ENCODE data around the gene MTMR2. TPM values are rescaled to one million over a fixed set of nuclear protein-coding genes. Genes with fewer than 3 reads are reported as not detected.

MTMR2 gene
- total RNA-seq, 1 donor from 2014 or later, result 15.0 TPM

GRCh38 chr11:95803973-95804372 lies 119.9 kb downstream of the MTMR2 start:
- Histone ChIP-seq H3K36me3 (ENCODE audit: control insufficient read depth, insufficient read depth, low read length) (peaks cover 2% of the 10 kb centered on the region), H3K4me3 (ENCODE audit: low read depth, low read length) (no peak overlapping the region), H3K27me3 (ENCODE audit: control insufficient read depth, insufficient read depth, low read length) (no peaks in the 10 kb centered on the region)
- no peak for FAIRE-seq
- TF ChIP-seq, protein P1, sequence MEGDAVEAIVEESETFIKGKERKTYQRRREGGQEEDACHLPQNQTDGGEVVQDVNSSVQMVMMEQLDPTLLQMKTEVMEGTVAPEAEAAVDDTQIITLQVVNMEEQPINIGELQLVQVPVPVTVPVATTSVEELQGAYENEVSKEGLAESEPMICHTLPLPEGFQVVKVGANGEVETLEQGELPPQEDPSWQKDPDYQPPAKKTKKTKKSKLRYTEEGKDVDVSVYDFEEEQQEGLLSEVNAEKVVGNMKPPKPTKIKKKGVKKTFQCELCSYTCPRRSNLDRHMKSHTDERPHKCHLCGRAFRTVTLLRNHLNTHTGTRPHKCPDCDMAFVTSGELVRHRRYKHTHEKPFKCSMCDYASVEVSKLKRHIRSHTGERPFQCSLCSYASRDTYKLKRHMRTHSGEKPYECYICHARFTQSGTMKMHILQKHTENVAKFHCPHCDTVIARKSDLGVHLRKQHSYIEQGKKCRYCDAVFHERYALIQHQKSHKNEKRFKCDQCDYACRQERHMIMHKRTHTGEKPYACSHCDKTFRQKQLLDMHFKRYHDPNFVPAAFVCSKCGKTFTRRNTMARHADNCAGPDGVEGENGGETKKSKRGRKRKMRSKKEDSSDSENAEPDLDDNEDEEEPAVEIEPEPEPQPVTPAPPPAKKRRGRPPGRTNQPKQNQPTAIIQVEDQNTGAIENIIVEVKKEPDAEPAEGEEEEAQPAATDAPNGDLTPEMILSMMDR (IDR thresholded peaks at IDR 0.05; ENCODE audit: insufficient read depth, low read length, severe bottlenecking), result no peak
- DNase-seq (ENCODE audit: low read depth), result no peak

GRCh38 chr11:95802806-95803205 lies 121.1 kb downstream of the MTMR2 start:
- FAIRE-seq, result no peak
- DNase-seq (ENCODE audit: low read depth), result no peak
- Histone ChIP-seq H3K36me3 (ENCODE audit: control insufficient read depth, insufficient read depth, low read length) (peaks cover 2% of the 10 kb centered on the region), H3K4me3 (ENCODE audit: low read depth, low read length) (no peak overlapping the region), H3K27me3 (ENCODE audit: control insufficient read depth, insufficient read depth, low read length) (no peaks in the 10 kb centered on the region)
- TF ChIP-seq, protein P1 (IDR thresholded peaks at IDR 0.05; ENCODE audit: insufficient read depth, low read length, severe bottlenecking), result no peak

- Histone ChIP-seq H3K4me3 (ENCODE audit: low read depth, low read length) (no peak overlapping the region), H3K27me3 (ENCODE audit: control insufficient read depth, insufficient read depth, low read length) (no peaks in the 10 kb centered on the region), H3K36me3 (ENCODE audit: control insufficient read depth, insufficient read depth, low read length) (peaks cover 2% of the 10 kb centered on the region)
- TF ChIP-seq, protein P1 (IDR thresholded peaks at IDR 0.05; ENCODE audit: insufficient read depth, low read length, severe bottlenecking), result no peak
- DNase-seq (ENCODE audit: low read depth), result no peak
- no peak for FAIRE-seq
These were observed 123.5 kb downstream of the MTMR2 start for GRCh38 chr11:95800438-95800837.

DNA sequence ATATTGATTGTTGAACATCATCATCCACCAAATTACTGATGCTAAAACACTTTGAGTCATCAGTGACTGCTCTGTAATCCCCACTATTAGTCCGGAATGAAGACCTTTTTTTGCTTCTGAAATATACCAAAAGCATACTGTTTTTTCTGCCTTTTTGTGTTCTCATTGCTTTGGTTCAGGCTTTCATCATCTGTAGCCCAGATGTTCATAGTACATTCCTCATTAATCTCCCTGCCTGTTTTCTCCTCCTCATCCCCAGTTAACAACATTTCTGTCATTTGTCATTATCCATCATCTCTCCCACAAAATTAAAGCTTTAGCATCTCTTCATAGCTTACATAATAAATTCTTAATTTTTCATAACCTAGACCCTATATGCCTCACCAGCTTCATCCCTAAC lies 124.4 kb downstream of the MTMR2 start:
- peaks cover 2% of the 10 kb centered on the region for H3K36me3 ChIP-seq (ENCODE audit: control insufficient read depth, insufficient read depth, low read length)
- DNase-seq (ENCODE audit: low read depth) (no peak), FAIRE-seq (no peak)
- no peaks in the 10 kb centered on the region for H3K27me3 ChIP-seq (ENCODE audit: control insufficient read depth, insufficient read depth, low read length)
- H3K4me3 ChIP-seq (ENCODE audit: low read depth, low read length), result no peak overlapping the region
- TF ChIP-seq, protein P1 (IDR thresholded peaks at IDR 0.05; ENCODE audit: insufficient read depth, low read length, severe bottlenecking), result no peak

GRCh38 chr11:95796501-95796900 lies 127.4 kb downstream of the MTMR2 start:
- Histone ChIP-seq H3K36me3 (ENCODE audit: control insufficient read depth, insufficient read depth, low read length) (peaks cover 2% of the 10 kb centered on the region), H3K27me3 (ENCODE audit: control insufficient read depth, insufficient read depth, low read length) (no peaks in the 10 kb centered on the region), H3K4me3 (ENCODE audit: low read depth, low read length) (no peak overlapping the region)
- no peak for DNase-seq (ENCODE audit: low read depth)
- TF ChIP-seq, protein P1 (IDR thresholded peaks at IDR 0.05; ENCODE audit: insufficient read depth, low read length, severe bottlenecking), result no peak
- FAIRE-seq, result no peak

GRCh38 chr11:95795627-95796295 lies 128.1 kb downstream of the MTMR2 start:
- H3K27me3 ChIP-seq (ENCODE audit: control insufficient read depth, insufficient read depth, low read length), result no peaks in the 10 kb centered on the region
- FAIRE-seq, result no peak

More at GRCh38 chr11:95795627-95796295, 128.1 kb downstream of the MTMR2 start:
- no peak for DNase-seq (ENCODE audit: low read depth)
- Histone ChIP-seq H3K36me3 (ENCODE audit: control insufficient read depth, insufficient read depth, low read length) (peaks cover 2% of the 10 kb centered on the region), H3K4me3 (ENCODE audit: low read depth, low read length) (no peak overlapping the region)
- TF ChIP-seq, protein P1 (IDR thresholded peaks at IDR 0.05; ENCODE audit: insufficient read depth, low read length, severe bottlenecking), result no peak
